NT2/D1 (cell line): ENCODE measurements around the gene SMPD3.

ENCODE experiments used
- SUZ12 ChIP-seq: IDR thresholded peaks from 2 replicates; pipeline ENCODE4 v1.6.1; 2011; ENCODE audit not compliant: insufficient read length, insufficient read depth; ENCODE audit errors: extremely low read depth
- YY1 ChIP-seq: IDR thresholded peaks from 2 replicates; pipeline ENCODE4 v1.6.1; 2011; ENCODE audit not compliant: insufficient read length, insufficient read depth
- ZNF274 ChIP-seq: IDR thresholded peaks from 2 replicates; pipeline ENCODE4 v1.6.1; 2011; ENCODE audit warnings: mild to moderate bottlenecking, low read depth, low read length

- TF ChIP-seq SUZ12 (no peak), YY1 (no peak), ZNF274 (no peak)
These were observed 85.9 kb downstream of the SMPD3 start for GRCh38 chr16:68362262-68362913.
